Spleen (tissue), 7 donors: Measurements from ENCODE around the gene PDGFC.

Source experiments
- POLR2A ChIP-seq, 3 donors: fragments of 450-650 bp; IDR thresholded peaks; one replicate each; pipeline ENCODE4 v1.5.1; 2017; ENCODE audit warnings: antibody characterized with exemption in 3 of 3, mild to moderate bottlenecking in 1 of 3
- POLR2AphosphoS5 ChIP-seq, 3 donors: sonication (generic); formaldehyde crosslinking; IDR thresholded peaks; one replicate each; pipeline ENCODE4 v1.5.1; 2017; ENCODE audit warnings: antibody characterized with exemption in 3 of 3
- TF ChIP-seq, protein P1 (sequence below), 11 experiments: fragments of 200-600 bp in 7 of 11; fragments of 450-650 bp in 4 of 11; sonication (generic) in 4 of 11; IDR thresholded peaks in 8 of 11; conservative IDR thresholded peaks in 3 of 11; 1 replicate in 7 of 11; 2 replicates in 4 of 11; pipeline versions ENCODE4 v1.4.0 to v1.8.0; 2016 to 2021; ENCODE audit warnings: antibody characterized with exemption in 11 of 11, inconsistent platforms in 4 of 11, mild to moderate bottlenecking in 1 of 11
- donor health status: DM: no; HTN: no; CAD: no; lungs with moderate emphysema.
- donor health status: DM: no; HTN: no; CAD: no.
- donor health status: DM: no; HTN: no; CAD: no.

DNA sequence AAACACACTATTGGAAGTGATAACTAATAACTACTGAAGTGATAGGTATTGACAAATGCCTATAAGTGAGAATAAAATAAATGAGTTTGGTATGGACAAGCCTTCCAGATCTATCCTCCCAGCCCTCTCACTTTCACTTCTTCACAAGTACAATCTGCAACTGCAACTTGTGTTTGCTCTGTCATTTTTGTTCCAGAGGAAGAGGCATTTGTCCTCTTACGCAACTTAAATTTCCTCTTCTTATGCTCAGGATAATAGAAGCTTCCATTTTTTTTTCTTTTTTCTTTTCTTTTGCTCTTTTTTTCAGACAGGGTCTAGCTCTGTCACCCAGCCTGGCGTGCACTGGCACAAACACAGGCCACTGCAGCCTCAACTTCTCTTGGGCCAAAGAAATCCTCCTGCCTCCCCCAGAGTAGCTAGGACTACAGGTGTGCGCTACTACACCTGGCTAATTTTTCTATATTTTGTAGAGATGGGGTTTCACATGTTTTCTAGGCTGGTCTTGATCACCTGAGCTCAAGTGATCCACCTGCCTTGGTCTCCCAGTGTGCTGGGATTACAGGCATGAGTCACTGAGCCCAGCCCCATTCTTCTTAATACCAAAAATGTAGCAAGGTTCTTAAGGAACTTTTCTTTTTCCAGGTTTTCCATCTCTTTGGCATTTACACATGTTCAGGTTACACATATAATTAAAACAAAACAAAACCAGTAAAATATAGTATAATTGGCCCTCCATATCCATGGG lies 73.1 kb downstream of the PDGFC start:
- TF ChIP-seq, protein P1, sequence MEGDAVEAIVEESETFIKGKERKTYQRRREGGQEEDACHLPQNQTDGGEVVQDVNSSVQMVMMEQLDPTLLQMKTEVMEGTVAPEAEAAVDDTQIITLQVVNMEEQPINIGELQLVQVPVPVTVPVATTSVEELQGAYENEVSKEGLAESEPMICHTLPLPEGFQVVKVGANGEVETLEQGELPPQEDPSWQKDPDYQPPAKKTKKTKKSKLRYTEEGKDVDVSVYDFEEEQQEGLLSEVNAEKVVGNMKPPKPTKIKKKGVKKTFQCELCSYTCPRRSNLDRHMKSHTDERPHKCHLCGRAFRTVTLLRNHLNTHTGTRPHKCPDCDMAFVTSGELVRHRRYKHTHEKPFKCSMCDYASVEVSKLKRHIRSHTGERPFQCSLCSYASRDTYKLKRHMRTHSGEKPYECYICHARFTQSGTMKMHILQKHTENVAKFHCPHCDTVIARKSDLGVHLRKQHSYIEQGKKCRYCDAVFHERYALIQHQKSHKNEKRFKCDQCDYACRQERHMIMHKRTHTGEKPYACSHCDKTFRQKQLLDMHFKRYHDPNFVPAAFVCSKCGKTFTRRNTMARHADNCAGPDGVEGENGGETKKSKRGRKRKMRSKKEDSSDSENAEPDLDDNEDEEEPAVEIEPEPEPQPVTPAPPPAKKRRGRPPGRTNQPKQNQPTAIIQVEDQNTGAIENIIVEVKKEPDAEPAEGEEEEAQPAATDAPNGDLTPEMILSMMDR (IDR thresholded peaks at IDR 0.05 in 8 of 11, conservative IDR thresholded peaks at IDR 0.05 in 3 of 11): no peak
- TF ChIP-seq POLR2A (IDR thresholded peaks at IDR 0.05) (no peak), POLR2AphosphoS5 (IDR thresholded peaks at IDR 0.05) (no peak)
